NCI-H1436 treated with DMSO at 0.1 percent for 48 hours (cell line): Measurements from ENCODE around the gene STK32C.
A peak's percentile ranks its signal among the peaks of the same experiment; 100 is the strongest.
"Not testable (repeated sequence)": the region's sequence is repeated elsewhere in the genome, so short reads cannot be mapped to it uniquely, and the experiment has no call there.

Source experiments
- DNase-seq: peaks from one replicate; lab custom pipeline; 2025; lab: John Stamatoyannopoulos, UW

STK32C gene

DNA sequence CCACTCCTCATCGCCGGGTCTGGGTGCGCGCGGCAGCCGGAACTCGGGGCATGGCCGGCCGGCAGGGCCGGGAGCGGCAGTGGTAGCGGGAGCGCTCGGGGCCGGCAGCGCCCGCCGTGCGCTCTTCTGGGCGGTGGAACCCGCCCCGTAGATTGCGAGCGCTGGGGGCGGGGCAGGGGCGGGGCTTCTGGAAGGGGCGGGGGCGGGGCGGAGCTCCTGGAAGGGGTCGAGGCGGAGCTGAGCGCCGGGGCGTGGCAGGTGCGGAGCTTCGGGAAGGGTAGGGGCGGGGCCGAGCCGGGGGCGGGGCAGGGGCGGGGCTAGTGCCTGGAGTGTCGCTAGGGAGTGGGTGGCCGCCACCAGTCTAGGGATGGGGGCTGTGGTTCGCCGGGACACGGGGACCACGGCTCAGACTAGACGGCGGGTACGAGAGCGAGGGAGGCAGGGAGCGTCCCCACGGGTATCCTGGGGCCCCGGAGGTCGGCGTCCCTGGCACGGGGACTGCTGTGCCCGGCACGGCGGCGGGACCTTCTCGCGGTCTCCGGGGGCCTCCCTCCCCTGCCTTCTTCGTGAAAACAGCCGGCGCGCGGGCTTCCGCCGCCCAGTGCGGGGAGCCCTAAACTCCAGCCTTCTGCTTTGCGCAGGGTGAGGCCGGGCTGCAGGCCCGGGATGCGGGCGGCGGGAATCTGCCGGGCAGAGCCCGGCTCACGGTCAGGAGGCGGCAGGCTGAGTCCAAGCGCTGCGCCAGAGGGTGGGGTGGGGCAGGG, at the start of gene STK32C:
Gene STK32C, minus strand, starts transcription at position 128 of the 764 bp plus-strand sequence. Its CDS starts 117 bp downstream, at position 11.
- peak; percentile 39 for DNase-seq

- no peak for DNase-seq
Measured at GRCh38 chr10:132356621-132357195, 49.0 kb upstream of the STK32C start.

DNA sequence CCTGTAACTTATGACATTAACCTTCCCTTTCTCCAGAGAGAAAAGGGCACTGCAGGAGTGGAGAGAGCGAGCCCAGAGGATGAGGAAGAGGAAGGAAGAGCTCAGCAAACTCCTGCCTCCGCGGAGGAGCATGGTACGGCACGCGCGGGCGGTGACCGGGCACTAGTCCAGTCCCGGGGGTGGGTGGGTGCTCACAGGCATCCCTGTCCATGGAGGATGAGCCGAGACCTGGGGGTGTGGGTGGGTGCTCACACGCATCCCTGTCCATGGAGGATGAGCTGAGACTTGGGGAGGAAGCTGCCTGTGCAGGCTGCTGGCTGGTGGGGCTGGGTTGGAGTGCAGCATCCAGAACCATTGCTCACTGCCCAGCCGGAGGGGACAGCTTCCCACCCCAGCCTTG, 48.0 kb upstream of the STK32C start:
- DNase-seq, result no peak

DNA sequence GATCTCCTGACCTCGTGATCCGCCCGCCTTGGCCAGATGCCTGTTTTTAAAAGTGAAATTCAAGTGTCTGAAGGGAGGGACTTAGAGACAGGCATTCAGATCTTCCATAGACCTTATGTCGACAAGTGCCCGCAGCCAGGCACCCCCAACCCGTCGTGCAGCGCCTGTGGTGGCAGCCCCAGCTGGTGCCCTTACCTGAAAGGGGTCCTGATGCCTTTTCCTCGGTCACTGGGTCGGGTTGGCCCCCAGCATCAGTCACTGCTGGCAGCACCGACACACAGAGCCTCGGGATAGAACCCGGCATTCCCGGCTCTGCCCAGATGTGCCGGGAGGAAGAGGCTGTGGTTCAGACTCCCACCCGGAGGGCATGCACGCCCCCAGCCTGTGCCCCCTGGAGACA, 47.5 kb upstream of the STK32C start:
- DNase-seq, result no peak

DNA sequence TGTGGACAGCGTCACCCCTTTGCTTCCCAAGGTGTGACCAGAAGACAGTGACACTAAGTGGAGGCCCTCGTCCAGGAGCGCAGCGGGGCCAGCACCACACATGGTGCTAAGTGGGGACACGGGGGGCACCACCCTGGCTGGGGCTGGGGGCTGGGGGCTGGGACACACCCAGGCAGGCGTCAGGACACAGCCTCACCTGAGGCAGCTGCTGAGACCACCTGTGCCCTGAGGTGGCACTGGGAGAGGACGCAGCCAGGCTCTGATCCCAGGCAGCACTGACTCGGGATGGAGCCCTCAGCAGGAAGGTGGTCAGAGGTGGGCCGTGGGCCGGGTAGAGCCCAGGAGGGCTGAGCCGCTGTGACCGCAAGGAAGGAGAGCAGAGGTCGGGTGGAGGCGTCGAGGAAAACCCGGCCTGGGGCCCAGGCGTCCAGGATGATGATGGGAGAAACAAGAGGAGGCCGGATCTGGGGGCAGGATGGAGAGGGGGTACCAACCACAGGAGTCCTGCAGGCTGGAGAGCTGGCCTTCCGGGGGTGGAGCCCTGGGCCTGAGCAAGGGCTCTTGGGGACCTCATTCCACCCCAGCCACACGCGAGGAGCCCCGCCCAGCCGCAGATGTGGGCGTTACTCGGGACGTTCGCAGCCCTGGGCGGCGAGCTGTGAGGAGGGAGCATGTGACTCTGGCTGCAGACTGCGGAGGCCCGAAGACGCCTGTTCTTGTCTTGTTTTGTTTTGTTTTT, 46.8 kb upstream of the STK32C start:
- no peak for DNase-seq

DNA sequence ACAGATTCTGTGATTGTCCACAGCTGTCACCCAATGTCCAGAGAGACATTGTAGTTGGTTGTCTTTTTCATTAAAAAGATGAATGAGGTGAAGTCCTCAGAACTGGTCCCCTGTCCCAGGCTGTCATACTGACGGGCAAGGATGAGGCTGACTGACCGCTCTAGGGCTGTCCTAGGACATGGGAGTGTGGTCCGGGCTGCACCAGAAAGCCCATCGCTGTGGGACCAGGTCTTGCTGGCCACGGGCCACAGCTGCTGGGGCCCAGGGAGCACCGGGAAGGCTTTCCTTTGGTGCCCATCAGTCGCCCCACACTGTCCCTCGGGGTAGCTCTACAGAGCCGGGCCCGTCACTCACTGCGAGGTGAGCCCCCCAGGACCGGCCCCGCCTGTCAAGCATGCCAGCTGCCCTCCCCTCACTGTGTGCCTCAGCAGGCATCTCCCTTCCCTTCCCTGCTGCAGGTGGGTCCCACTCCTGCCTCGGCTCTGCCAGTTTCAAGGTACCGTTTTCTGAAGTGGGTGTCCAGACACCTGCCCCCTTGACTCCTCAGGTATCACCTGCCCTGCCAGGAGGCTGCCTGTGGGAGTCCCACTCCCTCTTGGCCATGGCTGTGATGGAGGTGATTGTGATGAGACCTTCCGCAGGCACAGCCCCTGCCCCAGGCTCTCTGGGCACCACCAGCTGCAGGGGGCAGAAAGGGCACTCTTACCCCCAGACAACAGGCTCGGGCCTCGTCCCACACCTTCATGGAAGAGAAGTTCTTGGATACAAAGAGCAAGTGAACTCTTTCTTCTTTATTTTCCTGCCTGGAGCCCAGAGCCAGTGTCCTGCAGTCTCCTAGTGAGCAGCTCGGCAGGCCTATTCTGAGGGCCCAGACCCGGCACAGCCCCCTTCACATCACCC, 46.0 kb upstream of the STK32C start:
- no peak for DNase-seq

DNA sequence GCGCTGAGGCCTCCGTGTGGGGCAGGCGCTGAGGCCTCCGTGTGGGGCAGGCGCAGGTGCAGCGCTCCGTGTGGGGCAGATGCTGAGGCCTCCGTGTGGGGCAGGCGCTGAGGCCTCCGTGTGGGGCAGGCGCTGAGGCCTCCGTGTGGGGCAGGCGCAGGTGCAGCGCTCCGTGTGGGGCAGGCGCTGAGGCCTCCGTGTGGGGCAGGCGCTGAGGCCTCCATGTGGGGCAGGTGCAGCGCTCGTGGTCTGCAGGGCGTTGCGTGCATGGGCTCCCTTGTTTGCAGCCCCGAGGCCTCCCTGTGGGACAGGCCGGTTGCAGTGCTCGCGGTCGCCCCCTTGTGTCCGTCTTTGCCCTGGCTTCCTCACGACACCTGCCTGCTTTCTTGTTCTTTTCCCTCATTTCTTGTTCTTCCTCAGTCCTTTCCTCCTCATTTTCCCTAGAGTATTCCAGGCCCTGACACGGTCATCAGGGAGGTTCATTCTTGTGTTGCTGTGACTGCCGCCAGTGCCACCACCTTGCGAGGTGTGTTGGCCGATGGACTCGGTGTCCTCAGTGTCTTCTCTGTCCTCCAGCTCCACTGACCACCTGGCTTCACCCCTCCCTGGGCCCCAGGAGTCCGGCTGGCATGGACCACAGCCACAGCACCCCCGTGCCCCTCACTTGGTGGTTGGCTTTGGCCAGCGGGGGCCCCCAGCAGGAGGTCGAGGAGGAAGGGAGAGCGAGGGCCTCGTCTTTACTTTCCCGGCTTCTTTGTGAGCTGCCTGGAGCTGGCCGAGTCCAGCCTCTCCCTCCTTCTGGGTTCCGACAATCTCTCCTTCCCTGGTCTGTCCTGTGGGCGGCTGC, 44.9 kb upstream of the STK32C start:
- DNase-seq, result not testable (repeated sequence)

DNA sequence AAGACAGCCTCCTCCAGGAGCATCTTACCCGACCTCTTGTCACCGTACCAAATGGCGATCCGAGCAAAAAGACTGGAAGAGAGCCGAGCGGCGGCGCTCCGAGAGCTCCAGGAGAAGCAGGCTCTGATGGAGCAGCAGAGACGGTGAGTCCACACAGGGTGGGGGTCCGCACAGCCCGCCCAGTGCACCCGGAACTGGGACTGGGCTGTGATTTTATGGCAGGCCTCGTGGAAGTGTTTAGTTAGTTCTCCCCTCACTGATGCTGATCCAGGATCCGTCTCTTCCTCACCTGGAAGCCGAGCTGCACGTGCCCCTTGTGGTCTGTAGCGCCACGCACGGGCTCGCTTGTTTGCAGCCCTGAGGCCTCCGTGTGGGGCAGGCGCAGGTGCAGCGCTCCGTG, 43.9 kb upstream of the STK32C start:
- no peak for DNase-seq

DNA sequence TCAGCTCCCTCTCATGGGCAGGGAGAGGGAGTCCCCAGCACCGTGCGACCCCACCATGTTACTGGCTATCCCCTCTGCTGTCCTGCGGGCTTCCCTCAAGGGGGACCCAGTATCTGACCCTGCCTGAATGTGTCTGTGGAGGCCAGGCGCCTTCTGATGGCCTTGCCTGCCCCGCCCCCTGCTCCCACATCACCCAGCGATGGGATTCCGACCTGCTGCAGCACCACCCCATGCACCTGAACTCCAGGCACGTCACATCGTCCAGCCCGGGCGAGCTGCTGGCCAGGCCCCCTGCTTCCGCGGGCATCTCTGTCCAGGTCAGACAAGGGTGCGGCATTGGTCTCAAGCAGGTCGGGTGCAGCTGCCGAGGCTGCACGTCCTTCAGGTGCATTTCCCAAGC, 43.2 kb upstream of the STK32C start:
- DNase-seq, result no peak

DNA sequence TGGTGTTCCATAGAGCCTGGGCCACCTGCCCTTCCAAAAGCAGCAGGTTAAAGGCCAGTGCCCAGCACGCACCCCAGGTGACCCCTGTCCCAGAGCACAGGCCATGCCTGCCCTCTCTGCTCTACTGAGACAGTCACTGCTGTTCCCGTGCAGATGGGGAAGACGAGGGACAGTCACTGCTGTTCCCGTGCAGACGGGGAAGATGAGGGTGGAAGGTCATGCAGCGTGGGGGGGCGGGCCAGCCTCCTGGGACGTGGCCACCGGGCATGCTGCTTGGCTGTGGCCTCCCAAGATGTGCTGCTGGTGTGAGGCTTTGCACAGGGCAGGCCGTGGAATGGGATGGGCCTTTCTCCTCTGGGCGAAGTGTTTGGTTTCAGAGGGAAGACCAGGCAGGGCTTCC, 42.6 kb upstream of the STK32C start:
- no peak for DNase-seq

DNA sequence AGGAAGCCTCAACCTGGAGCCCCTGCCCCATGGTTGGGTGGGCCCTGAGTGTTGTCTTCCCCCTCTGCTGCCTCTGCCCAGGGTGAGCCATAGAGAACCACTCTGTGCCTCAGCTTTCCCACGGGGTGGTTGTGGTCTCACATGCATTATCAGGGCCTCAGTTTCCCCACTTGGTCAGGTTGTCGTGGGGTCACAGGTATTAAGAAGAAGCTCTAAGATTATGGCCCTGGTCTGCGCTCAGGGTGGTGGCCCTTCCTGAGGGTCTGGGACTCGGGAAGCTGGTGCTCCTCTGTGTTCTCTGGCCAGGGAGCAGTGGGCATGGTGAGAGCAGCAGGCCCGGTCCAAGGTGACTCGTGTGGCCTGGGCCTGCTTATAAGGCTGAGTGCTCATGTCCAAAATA, 42.0 kb upstream of the STK32C start:
- DNase-seq, result no peak

DNA sequence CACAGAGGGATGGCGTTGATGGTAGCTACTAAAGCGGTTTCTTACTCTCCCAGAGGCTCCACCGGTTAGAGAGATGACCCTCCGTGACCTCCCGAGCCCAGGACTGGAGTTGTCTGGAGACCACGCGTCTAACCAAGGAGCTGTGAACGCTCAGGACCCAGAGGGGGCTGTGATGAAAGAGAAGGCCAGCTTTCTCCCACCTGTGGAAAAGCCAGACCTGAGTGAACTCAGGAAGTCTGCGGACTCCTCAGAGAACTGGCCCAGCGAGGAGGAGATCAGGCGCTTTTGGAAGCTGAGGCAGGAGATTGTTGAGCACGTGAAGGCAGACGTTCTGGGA, 40.1 kb upstream of the STK32C start:
- DNase-seq, result no peak

- DNase-seq, result no peak
Measured at GRCh38 chr10:132347211-132347930, 39.6 kb upstream of the STK32C start.

DNA sequence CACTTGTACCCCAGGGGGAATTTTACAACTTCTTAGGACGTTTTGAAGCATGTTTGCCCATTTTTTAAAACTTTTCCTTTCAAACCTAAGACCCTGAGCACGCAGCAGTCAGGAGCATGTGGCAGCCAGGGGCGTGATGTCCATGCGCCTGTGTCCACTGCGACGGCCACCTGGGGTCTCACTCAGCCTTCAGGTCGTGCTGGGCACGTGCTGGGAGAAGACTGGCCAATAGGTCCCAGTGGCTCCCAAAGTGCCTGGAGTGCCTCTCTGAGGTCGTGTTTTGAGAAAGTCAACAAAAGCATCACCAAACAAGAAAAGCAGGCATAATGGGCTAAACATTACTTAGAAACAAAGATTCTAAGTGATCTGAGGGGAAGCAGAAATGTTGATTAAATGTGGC, 39.1 kb upstream of the STK32C start:
- no peak for DNase-seq

DNA sequence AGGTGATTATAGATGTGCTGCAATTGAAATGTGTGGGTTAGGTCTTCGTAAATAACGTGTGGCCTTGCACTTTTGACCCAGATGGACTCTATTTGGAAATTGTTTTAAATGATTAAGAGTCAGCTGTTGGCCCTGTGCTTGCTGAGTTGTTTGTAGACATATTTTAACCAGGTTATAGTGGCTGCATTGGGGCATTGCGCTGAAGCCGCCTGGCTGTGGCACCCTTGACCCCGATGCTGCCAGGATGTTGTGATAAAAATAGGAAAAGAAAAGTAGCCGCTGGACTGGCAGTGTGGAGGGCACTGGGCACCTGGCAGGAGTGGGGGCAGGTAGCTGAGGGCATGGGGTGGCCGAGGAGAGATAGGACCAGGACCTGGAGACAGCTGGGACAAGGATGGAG, 37.6 kb upstream of the STK32C start:
- DNase-seq, result no peak

- DNase-seq, result no peak
Measured at GRCh38 chr10:132344386-132344785, 36.6 kb upstream of the STK32C start.

GRCh38 chr10:132342553-132342952, 34.8 kb upstream of the STK32C start:
- DNase-seq, result no peak

DNA sequence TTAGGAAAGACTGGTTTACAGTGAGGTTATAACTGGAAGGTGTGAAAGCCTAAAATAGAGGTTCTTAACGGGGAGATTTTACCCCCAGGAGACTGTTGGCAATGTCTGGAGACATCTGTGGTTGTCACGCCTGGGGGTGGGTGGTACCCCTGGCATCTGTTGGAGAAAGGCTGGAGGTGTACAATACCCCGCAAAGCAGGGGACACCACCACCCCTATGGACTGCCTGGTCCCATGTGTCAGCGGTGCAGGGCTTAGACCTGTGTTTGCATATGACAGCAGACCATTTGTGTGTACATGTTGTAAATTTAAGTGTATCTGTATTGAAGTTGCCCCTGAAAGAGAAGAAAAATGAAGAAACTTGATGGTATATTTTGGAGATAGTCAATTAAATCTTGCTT, 34.0 kb upstream of the STK32C start:
- DNase-seq, result no peak

- no peak for DNase-seq
Measured at GRCh38 chr10:132341017-132341416, 33.3 kb upstream of the STK32C start.

DNA sequence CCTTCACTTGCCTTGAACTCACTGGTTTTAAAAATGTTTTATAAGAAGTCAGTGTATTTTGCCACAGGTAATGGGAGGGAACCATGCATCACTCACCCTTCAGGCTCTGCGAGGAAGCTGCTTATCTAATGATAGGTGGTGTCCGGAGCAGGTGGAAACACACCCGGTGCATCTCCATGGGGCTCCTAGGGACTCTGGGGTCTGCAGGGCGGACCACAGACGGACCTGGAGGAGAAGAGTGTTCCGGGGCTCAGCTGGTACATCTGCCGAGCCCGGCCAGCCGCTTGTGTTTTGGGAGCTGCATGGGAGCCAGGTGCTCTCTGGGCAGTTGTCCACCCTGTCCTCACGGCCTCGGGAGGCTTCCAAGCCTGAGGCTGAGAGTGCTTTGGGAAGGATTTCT, 31.5 kb upstream of the STK32C start:
- no peak for DNase-seq

GRCh38 chr10:132338876-132339275, 31.1 kb upstream of the STK32C start:
- no peak for DNase-seq
